ENCODE results near the gene IL16.
"Not testable (repeated sequence)": the region's sequence is repeated elsewhere in the genome, so short reads cannot be mapped to it uniquely, and the experiment has no call there.

Gene IL16

GRCh38 chr15:81341351-81341750, 144.7 kb downstream of the IL16 start:
- DNase-seq: no peak

GRCh38 chr15:81343371-81343770, 146.7 kb downstream of the IL16 start:
- DNase-seq: no peak

- no peak for DNase-seq
Observed at GRCh38 chr15:81346611-81347010, 149.9 kb downstream of the IL16 start.

- no peak for DNase-seq
Observed at GRCh38 chr15:81347910-81348309, 151.2 kb downstream of the IL16 start.

GRCh38 chr15:81348691-81349090, 152.0 kb downstream of the IL16 start:
- not testable (repeated sequence) for DNase-seq

- no peak for DNase-seq
Observed at GRCh38 chr15:81349271-81349670, 152.6 kb downstream of the IL16 start.

DNA sequence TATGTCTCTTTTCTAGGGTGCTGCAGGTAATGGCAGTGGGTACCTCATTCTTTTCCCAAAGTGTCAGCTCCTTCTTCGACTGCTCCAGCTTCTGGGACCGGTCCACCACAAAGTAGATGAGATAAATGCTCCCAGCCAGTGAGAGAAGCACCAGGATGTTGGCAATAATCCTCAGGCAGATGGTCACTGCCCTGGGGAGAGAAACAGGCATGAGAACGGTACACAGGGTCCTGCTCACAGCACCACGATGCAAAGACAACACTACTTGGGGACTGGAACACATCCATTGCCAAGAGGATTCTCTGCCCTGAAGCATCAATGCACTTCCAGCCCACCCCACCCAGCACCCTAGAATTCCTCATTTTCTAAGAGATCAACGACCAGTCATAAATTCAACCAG, 155.0 kb downstream of the IL16 start:
- no peak for DNase-seq

DNA sequence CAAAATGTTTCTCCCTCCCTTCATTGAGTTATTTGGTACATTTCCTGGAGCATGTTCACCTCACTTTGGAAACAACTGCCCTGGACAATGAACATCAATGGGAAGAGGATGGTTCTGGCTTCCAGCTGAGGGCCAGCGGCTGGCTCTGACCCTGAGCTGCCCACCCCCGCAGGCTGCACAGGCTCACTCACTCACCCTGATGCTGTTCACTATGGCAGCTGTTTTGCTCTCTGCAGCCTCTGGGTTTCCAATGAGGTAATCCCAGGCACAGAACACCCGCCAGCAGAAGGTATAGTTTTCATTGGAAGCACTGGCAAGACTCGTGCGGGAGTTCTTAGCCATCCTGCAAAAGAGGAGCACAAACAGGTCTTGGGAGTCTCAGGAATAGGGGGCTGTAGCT, 159.6 kb downstream of the IL16 start:
- DNase-seq: no peak

DNA sequence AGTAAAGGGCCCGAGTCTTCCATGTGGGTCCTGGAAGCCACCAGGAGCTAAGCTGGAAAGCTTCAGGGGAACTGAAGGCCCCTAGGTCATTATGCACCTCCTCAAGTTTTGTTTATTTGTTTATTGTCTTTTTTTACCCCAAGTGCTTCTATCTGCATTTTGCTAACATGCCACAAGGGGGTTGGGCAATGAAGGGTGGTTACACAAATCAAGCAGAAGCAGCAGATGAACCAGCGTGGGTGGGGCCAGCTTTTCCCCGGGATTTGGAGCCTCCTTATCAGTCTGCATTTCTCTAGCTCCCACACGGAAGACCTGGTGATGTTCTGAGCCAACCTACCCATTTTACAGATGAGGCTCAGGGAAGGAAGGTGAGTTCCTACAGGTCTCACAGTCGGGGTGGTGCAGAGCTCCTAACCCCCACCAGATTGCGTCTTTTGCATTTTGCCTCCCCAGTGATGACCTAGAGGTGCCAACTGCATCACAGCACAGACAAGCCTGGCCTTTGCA, 160.6 kb downstream of the IL16 start:
- DNase-seq: no peak

- no peak for DNase-seq
Observed at GRCh38 chr15:81358248-81358647, 161.6 kb downstream of the IL16 start.

DNA sequence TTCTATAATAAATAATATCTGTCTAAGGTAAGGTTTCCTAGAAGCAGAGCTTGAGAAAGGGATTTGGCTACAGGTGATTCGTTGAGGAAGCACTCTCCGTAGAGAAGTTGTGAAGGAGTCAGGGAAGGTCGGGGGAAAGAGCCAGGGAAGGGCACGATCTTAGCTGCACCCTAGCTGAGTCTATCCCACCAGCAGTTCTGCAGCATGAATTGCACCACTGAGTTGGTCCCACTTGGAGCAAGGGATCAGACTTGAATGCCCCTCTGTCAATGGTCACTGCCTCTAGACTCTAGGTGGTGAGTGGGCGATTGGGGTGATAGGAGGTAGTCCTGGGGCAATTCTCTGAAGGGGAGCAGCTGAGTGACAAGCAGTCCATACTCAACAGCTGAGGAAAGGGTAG, 163.8 kb downstream of the IL16 start:
- no peak for DNase-seq

GRCh38 chr15:81361891-81362290, 165.2 kb downstream of the IL16 start:
- DNase-seq: no peak

- no peak for DNase-seq
Observed at GRCh38 chr15:81362790-81363189, 166.1 kb downstream of the IL16 start.

DNA sequence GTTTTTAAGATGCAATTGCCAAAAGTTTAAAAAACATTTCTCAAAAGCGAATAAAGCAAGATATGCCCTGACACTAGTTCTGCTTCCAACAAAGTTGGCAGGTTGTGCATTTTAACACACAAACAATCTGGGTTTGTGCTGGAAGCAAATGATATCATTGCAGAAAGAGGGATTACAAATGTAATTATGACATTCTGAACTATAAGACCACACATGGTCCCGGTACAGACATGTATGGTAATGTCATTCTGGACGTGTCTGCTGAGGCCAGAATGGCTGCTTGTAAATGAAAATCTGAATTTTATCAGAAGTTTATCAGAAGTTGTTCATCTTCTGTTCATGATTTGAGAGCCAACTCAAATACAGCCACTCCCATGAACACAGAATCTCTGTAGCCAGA, 166.6 kb downstream of the IL16 start:
- no peak for DNase-seq
